K562 (cell line): Measurements from ENCODE around the gene HMGCL.

Experiments used
- CBX3 ChIP-seq, 2 experiments: IDR thresholded peaks; 1 replicate in 1 of 2; 2 replicates in 1 of 2; pipeline ENCODE4 v1.6.1; 2012; ENCODE audit warnings: inconsistent platforms in 2 of 2, low read length in 2 of 2, borderline replicate concordance in 1 of 2, control low read depth in 1 of 2
- CTCF ChIP-seq, 3 experiments: IDR thresholded peaks in 2 of 3; conservative IDR thresholded peaks in 1 of 3; 2 replicates each; pipeline ENCODE4 v1.5.1; 2011 to 2012; ENCODE audit warnings: low read length in 3 of 3, mild to moderate bottlenecking in 3 of 3, control low read depth in 2 of 3, improper control_type of control experiment in 1 of 3, inconsistent platforms in 1 of 3, low read depth in 1 of 3, mixed read lengths in 1 of 3, moderate library complexity in 1 of 3; ENCODE audit not compliant: insufficient read depth in 2 of 3
- E4F1 ChIP-seq: fragments of 250-450 bp; sonication (Bioruptor Pico); IDR thresholded peaks from 2 replicates; pipeline ENCODE4 v1.5.0; 2021; ENCODE audit warnings: mild to moderate bottlenecking, borderline replicate concordance
- HMG20B ChIP-seq: fragments of 250-450 bp; sonication (Bioruptor Pico); IDR thresholded peaks from 2 replicates; pipeline ENCODE4 v1.5.0; 2021; ENCODE audit warnings: mild to moderate bottlenecking
- POLR2A ChIP-seq: fragments of 450-650 bp; conservative IDR thresholded peaks from 2 replicates; pipeline ENCODE4 v1.6.1; 2016
- THRA ChIP-seq: fragments of 450-650 bp; IDR thresholded peaks from 2 replicates; pipeline ENCODE4 v1.6.1; 2017; ENCODE audit warnings: mild to moderate bottlenecking, moderate library complexity
- TF ChIP-seq, protein P1 (sequence below): fragments of 450-650 bp; IDR thresholded peaks from 2 replicates; pipeline ENCODE4 v1.6.1; 2017; ENCODE audit warnings: antibody characterized with exemption, mild to moderate bottlenecking
- TF ChIP-seq, protein P2 (sequence below), 3 experiments: fragments of 200-800 bp in 1 of 3; sonication (Bioruptor generic) in 1 of 3; sonication (generic) in 1 of 3; formaldehyde crosslinking in 1 of 3; IDR thresholded peaks; 2 replicates each; pipeline versions ENCODE4 v1.6.1 to v1.8.0; 2016 to 2022; ENCODE audit warnings: mild to moderate bottlenecking in 2 of 3, missing compliant biosample characterization in 2 of 3, missing genetic modification characterization in 2 of 3, missing genetic modification reagents in 1 of 3

DNA sequence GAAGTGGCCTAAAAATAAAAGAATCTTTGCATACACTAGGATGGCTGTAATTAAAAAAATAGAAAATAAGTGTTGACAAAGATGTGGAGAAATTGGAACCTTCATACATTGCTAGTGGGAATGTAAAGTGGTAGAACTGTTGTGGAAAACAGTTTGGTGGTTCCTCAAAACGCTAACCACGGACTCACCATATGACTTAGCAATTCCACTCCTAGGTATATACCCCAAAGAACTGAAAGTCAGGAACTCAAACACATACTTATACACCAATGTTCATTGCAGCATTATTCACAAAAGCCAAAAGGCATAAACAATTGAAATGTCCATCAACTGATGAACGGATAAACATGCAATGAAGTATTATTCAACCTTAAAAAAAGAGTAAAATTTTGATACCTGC, 10.8 kb upstream of the HMGCL start:
- TF ChIP-seq HMG20B (CRISPR knock-in tag) (no peak), E4F1 (CRISPR knock-in tag) (no peak), CBX3 (IDR thresholded peaks at IDR 0.05; ENCODE audit: borderline replicate concordance in 1 of 2, low read length in 2 of 2) (peak in 1 of 2 experiments; percentile 36; a peak in 1 of 3 replicates), POLR2A (no peak), THRA (no peak), CTCF (IDR thresholded peaks at IDR 0.05 in 2 of 3, conservative IDR thresholded peaks at IDR 0.05 in 1 of 3; ENCODE audit: insufficient read depth in 2 of 3, low read depth in 1 of 3, low read length in 3 of 3) (no peak)
- TF ChIP-seq, protein P1, sequence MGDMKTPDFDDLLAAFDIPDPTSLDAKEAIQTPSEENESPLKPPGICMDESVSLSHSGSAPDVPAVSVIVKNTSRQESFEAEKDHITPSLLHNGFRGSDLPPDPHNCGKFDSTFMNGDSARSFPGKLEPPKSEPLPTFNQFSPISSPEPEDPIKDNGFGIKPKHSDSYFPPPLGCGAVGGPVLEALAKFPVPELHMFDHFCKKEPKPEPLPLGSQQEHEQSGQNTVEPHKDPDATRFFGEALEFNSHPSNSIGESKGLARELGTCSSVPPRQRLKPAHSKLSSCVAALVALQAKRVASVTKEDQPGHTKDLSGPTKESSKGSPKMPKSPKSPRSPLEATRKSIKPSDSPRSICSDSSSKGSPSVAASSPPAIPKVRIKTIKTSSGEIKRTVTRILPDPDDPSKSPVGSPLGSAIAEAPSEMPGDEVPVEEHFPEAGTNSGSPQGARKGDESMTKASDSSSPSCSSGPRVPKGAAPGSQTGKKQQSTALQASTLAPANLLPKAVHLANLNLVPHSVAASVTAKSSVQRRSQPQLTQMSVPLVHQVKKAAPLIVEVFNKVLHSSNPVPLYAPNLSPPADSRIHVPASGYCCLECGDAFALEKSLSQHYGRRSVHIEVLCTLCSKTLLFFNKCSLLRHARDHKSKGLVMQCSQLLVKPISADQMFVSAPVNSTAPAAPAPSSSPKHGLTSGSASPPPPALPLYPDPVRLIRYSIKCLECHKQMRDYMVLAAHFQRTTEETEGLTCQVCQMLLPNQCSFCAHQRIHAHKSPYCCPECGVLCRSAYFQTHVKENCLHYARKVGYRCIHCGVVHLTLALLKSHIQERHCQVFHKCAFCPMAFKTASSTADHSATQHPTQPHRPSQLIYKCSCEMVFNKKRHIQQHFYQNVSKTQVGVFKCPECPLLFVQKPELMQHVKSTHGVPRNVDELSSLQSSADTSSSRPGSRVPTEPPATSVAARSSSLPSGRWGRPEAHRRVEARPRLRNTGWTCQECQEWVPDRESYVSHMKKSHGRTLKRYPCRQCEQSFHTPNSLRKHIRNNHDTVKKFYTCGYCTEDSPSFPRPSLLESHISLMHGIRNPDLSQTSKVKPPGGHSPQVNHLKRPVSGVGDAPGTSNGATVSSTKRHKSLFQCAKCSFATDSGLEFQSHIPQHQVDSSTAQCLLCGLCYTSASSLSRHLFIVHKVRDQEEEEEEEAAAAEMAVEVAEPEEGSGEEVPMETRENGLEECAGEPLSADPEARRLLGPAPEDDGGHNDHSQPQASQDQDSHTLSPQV = no peak
- TF ChIP-seq, protein P2, sequence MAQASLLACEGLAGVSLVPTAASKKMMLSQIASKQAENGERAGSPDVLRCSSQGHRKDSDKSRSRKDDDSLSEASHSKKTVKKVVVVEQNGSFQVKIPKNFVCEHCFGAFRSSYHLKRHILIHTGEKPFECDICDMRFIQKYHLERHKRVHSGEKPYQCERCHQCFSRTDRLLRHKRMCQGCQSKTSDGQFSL (CRISPR knock-in tag; IDR thresholded peaks at IDR 0.05) = no peak
- TF ChIP-seq, protein P2 (tag; IDR thresholded peaks at IDR 0.05) = no peak
